ENCODE data around the gene OLFML2A. TPM values are rescaled to one million over a fixed set of nuclear protein-coding genes. Genes with fewer than 3 reads are reported as not detected.

The OLFML2A gene
- total and polyA plus RNA-seq, 10 donors: 3.0 to 187 (median 117) TPM

DNA sequence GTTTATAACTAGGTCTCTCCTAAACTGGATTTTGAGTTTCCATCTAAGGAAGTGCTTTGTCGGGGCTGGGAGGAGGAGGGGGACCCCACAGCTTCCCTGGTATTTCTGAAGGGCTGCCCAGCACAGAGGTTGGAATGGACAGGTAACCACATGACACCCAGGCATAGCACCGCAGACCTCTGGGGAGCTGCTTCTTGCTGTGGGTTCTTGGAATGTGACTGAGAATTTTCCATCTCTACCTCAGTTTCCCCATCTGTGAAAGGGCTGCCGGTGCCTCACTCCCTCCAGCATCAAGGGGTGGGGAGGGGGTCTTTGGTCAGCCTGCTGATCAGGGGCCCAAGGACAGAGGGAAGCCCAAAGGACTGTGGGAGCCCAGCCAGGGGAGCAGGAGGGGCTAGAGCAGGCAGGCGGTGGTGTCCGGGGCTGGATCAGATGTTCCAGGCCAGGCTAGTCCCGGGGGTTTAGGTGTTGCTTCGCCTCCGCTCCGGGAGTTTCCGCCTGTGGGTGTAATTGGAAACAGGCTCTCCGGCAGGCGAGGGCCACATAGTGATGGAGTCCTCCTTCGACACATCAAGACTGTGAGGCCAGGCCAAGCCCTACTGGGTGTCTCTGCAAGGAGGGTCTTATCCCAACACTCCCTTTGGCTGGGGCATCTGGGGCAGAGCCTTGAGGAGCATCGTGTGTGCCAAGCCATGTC, 3.3 kb downstream of the OLFML2A start:
- WGBS, 5 donors: 68 to 87% (median 84%) methylated on average over 4 to 14 of the region's 14 CpGs
- H3K4me1 ChIP-seq: peaks cover 10 to 96% (median 60%) of the 10 kb centered on the region in 6 donors
- H3K36me3 ChIP-seq: no peaks in the 10 kb centered on the region
- H3K27me3 ChIP-seq (replicated peaks in 1 of 7): peaks cover 0 to 27% (median 13%) of the 10 kb centered on the region in 7 donors
- H3K9me3 ChIP-seq: no peaks in the 10 kb centered on the region
- peak overlapping the region in 2 of 8 donors; percentile 59 to 74 for H3K4me3 ChIP-seq
- TF ChIP-seq POLR2A (IDR thresholded peaks at IDR 0.05) (no peak), POLR2AphosphoS5 (IDR thresholded peaks at IDR 0.05) (no peak), CTCF (IDR thresholded peaks at IDR 0.05 in 8 of 11, conservative IDR thresholded peaks at IDR 0.05 in 3 of 11) (no peak)
- peak overlapping the region in 6 of 8 donors; percentile 13 to 88 (median 76) for H3K27ac ChIP-seq
- peak; percentile 68 for DNase-seq
- intact Hi-C loops (cut with DNase I; ENCODE audit: low total_unique reads): no loop called here

GRCh38 chr9:124780757-124781151, 3.8 kb downstream of the OLFML2A start:
- Histone ChIP-seq H3K4me3 (peak overlapping the region in 1 of 8 donors; percentile 74), H3K36me3 (no peaks in the 10 kb centered on the region), H3K27me3 (replicated peaks in 1 of 7) (peaks cover 0 to 21% (median 13%) of the 10 kb centered on the region in 7 donors), H3K9me3 (no peaks in the 10 kb centered on the region), H3K4me1 (peaks cover 10 to 90% (median 59%) of the 10 kb centered on the region in 6 donors), H3K27ac (peak overlapping the region in 4 of 8 donors; percentile 4 to 88 (median 80))
- intact Hi-C loops (cut with DNase I; ENCODE audit: low total_unique reads): no loop called here
- DNase-seq: peak; percentile 56
- 79 to 98% (median 94%) methylated on average over 4 of the region's 4 CpGs for WGBS, 5 donors
- TF ChIP-seq CTCF (IDR thresholded peaks at IDR 0.05 in 8 of 11, conservative IDR thresholded peaks at IDR 0.05 in 3 of 11) (no peak), POLR2AphosphoS5 (IDR thresholded peaks at IDR 0.05) (no peak), POLR2A (IDR thresholded peaks at IDR 0.05) (no peak)

- Histone ChIP-seq H3K27me3 (replicated peaks in 1 of 7) (peaks cover 0 to 8% (median 5%) of the 10 kb centered on the region in 7 donors), H3K27ac (peak overlapping the region in 7 of 8 donors; percentile 27 to 88 (median 64)), H3K4me1 (peaks cover 3 to 77% (median 49%) of the 10 kb centered on the region in 6 donors), H3K9me3 (no peaks in the 10 kb centered on the region), H3K36me3 (peaks cover 0 to 4% (median 0%) of the 10 kb centered on the region in 6 donors), H3K4me3 (no peak overlapping the region)
- TF ChIP-seq POLR2AphosphoS5 (IDR thresholded peaks at IDR 0.05) (no peak), POLR2A (IDR thresholded peaks at IDR 0.05) (no peak), CTCF (IDR thresholded peaks at IDR 0.05 in 8 of 11, conservative IDR thresholded peaks at IDR 0.05 in 3 of 11) (no peak)
- intact Hi-C loops (cut with DNase I; ENCODE audit: low total_unique reads): no loop called here
- no peak for DNase-seq
- WGBS, 5 donors: 37 to 88% (median 78%) methylated on average over 3 of the region's 3 CpGs
These were observed 5.2 kb downstream of the OLFML2A start for GRCh38 chr9:124781967-124782660.

All from spleen (tissue), 11 donors.